ENCODE measurements around the gene MYO15B. TPM values are rescaled to one million over a fixed set of nuclear protein-coding genes. Genes with fewer than 3 reads are reported as not detected.

Gene MYO15B
- total and polyA plus RNA-seq, 2 of the 13 experiments (the other 11 are each of a cell fraction or from before 2014, with no cell fraction given) = 2.8 to 8.1 TPM

- TF ChIP-seq ZNF720 (CRISPR knock-in tag; IDR thresholded peaks at IDR 0.05) (no peak), ZSCAN29 (CRISPR knock-in tag; conservative IDR thresholded peaks at IDR 0.05) (peak; percentile 58; the same call in 1 of the 2 replicates), ZNF687 (CRISPR knock-in tag; IDR thresholded peaks at IDR 0.05) (peak; percentile 99), ZNF451 (CRISPR knock-in tag; IDR thresholded peaks at IDR 0.05) (0 out of 2 replicates have a peak, but pooled peaks have one; percentile 84), ISL2 (CRISPR knock-in tag; IDR thresholded peaks at IDR 0.05) (peak; percentile 63), ATF1 (CRISPR knock-in tag; IDR thresholded peaks at IDR 0.05) (no peak), ESRRA (CRISPR knock-in tag; IDR thresholded peaks at IDR 0.05; ENCODE audit: low read depth) (peak; percentile 57; the same call in 1 of the 2 replicates), ZNF704 (CRISPR knock-in tag; IDR thresholded peaks at IDR 0.05; ENCODE audit: borderline replicate concordance) (no peak), ZNF761 (CRISPR knock-in tag; conservative IDR thresholded peaks at IDR 0.05) (no peak), THRA (CRISPR knock-in tag; IDR thresholded peaks at IDR 0.05; ENCODE audit: borderline replicate concordance) (peak; percentile 30), LRRFIP1 (CRISPR knock-in tag; conservative IDR thresholded peaks at IDR 0.05) (no peak)
- TF ChIP-seq, protein P1, sequence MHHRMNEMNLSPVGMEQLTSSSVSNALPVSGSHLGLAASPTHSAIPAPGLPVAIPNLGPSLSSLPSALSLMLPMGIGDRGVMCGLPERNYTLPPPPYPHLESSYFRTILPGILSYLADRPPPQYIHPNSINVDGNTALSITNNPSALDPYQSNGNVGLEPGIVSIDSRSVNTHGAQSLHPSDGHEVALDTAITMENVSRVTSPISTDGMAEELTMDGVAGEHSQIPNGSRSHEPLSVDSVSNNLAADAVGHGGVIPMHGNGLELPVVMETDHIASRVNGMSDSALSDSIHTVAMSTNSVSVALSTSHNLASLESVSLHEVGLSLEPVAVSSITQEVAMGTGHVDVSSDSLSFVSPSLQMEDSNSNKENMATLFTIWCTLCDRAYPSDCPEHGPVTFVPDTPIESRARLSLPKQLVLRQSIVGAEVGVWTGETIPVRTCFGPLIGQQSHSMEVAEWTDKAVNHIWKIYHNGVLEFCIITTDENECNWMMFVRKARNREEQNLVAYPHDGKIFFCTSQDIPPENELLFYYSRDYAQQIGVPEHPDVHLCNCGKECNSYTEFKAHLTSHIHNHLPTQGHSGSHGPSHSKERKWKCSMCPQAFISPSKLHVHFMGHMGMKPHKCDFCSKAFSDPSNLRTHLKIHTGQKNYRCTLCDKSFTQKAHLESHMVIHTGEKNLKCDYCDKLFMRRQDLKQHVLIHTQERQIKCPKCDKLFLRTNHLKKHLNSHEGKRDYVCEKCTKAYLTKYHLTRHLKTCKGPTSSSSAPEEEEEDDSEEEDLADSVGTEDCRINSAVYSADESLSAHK (CRISPR knock-in tag; IDR thresholded peaks at IDR 0.05; ENCODE audit: borderline replicate concordance) = no peak
- TF ChIP-seq, protein P2, sequence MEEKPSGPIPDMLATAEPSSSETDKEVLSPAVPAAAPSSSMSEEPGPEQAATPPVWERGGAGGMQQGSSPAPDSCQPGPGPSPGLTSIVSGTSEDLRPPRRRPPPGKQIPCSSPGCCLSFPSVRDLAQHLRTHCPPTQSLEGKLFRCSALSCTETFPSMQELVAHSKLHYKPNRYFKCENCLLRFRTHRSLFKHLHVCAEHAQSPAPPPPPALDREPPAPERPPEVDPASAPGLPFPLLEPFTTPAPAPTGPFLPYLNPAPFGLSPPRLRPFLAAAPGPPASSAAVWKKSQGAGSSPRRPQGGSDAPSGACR (CRISPR knock-in tag; IDR thresholded peaks at IDR 0.05) = 0 out of 2 replicates have a peak, but pooled peaks have one; percentile 35
Observed at GRCh38 chr17:75549246-75550138, 38.1 kb upstream of the MYO15B start (continued).

Data from HepG2 (cell line).